Heart left ventricle (tissue), 13 donors: ENCODE data around the gene KPNB1.

ENCODE experiments used
- CTCF ChIP-seq, 12 donors: fragments of 200-600 bp; sonication (generic) in 4 of 12; IDR thresholded peaks; one replicate each; pipeline versions ENCODE4 v1.5.0 to v1.8.0; 2018 to 2022; ENCODE audit warnings: antibody characterized with exemption in 12 of 12, mild to moderate bottlenecking in 5 of 12
- POLR2A ChIP-seq, 2 donors: fragments of 450-650 bp; IDR thresholded peaks; one replicate each; pipeline ENCODE4 v1.6.1; 2017; ENCODE audit warnings: antibody characterized with exemption in 2 of 2, mild to moderate bottlenecking in 2 of 2, moderate library complexity in 2 of 2
- donor health status: ischemic (EF 13 %, LVEDD 7.1; RV severe dilation, severe dysfunction).
- donor health status: DM: no; HTN: yes; CAD: no.
- donor health status: DM: no; HTN: no; CAD: no.
- donor health status: ischemic (EF 25% LVEDD 6.9; RV normal size, moderate dysfunction).
- donor health status: ischemic (EF 25% LVEDD 5.7; RV mildly dilated, moderate dysfunction).
- donor health status: ischemic (EF 35%, LVEDD 5.7; RV mildly dilated, moderate dysfunction).
- donor health status: nonischemic (EF 11% LVEDD 7.7; RV severe dilation, severe dysfunction).
- donor health status: DM: yes; HTN: yes; CAD: no.
- donor health status: PGD.
- donor health status: ischemic (EF 29% LVEDD 5.4; RV normal size, mild dysfunction).
- donor health status: nonischemic (EF 23%, LVEDD 6.1; RV moderate dilation, normal function).

- no peak for TF ChIP-seq POLR2A (IDR thresholded peaks at IDR 0.05)
- no peak for TF ChIP-seq CTCF (IDR thresholded peaks at IDR 0.05)
These were observed 75.9 kb downstream of the KPNB1 start for GRCh38 chr17:47725446-47726111.
